ENCODE data around the gene GBP7.
"Not testable (repeated sequence)": the region's sequence is repeated elsewhere in the genome, so short reads cannot be mapped to it uniquely, and the experiment has no call there.

DNA sequence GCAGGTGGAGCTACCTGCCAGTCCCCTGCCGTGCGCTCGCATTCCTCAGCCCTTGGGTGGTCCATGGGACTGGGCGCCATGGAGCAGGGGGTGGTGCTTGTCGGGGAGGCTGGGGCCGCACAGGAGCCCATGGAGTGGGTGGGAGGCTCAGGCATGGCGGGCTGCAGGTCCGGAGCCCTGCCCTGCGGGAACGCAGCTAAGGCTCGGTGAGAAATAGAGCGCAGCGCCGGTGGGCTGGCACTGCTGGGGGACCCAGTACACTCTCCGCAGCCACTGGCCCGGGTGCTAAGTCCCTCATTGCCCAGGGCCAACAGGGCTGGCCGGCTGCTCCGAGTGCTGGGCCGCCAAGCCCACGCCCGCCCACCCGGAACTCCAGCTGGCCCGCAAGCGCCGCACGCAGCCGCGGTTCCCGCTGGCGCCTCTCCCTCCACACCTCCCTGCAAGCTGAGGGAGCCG lies 47.8 kb downstream of the GBP7 start:
- TF ChIP-seq, protein P1, sequence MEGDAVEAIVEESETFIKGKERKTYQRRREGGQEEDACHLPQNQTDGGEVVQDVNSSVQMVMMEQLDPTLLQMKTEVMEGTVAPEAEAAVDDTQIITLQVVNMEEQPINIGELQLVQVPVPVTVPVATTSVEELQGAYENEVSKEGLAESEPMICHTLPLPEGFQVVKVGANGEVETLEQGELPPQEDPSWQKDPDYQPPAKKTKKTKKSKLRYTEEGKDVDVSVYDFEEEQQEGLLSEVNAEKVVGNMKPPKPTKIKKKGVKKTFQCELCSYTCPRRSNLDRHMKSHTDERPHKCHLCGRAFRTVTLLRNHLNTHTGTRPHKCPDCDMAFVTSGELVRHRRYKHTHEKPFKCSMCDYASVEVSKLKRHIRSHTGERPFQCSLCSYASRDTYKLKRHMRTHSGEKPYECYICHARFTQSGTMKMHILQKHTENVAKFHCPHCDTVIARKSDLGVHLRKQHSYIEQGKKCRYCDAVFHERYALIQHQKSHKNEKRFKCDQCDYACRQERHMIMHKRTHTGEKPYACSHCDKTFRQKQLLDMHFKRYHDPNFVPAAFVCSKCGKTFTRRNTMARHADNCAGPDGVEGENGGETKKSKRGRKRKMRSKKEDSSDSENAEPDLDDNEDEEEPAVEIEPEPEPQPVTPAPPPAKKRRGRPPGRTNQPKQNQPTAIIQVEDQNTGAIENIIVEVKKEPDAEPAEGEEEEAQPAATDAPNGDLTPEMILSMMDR (conservative IDR thresholded peaks at IDR 0.05; ENCODE audit: low read length), result not testable (repeated sequence)
- not testable (repeated sequence) for TF ChIP-seq EZH2phosphoT487 (IDR thresholded peaks at IDR 0.05; ENCODE audit: borderline replicate concordance)

All from Loucy (cell line).